AG04450 (cell line): Measurements from ENCODE around the gene DENND4C. TPM values are rescaled to one million over a fixed set of nuclear protein-coding genes. Genes with fewer than 3 reads are reported as not detected.

Experiments used
- CTCF ChIA-PET: fragments of 300-600, 350-600 bp; formaldehyde crosslinking; extraction: SDS; loops from one replicate; lab custom pipeline; 2022; ENCODE audit warnings: antibody characterized with exemption, inconsistent platforms; lab: Charles Lee
- POLR2A ChIA-PET: fragments of 350-600 bp; formaldehyde crosslinking; extraction: SDS; loops from one replicate; lab custom pipeline; 2021; ENCODE audit warnings: antibody characterized with exemption, inconsistent platforms; lab: Yijun Ruan, JAX
- DNase-seq: peaks from one replicate; pipeline ENCODE4 v3.0.0-alpha.2; 2011; ENCODE audit warnings: low read depth, low spot score
- H3K27ac ChIP-seq: one replicate; pipeline ENCODE4 v1.5.1; 2012; ENCODE audit warnings: low read depth, low read length, control low read depth
- H3K27me3 ChIP-seq: one replicate; pipeline ENCODE4 v1.6.0; 2012; ENCODE audit warnings: low read length; ENCODE audit not compliant: control insufficient read depth, insufficient read depth
- H3K4me3 ChIP-seq: 2 replicates; pipeline ENCODE4 v1.5.1; 2011; ENCODE audit warnings: mild to moderate bottlenecking, low read depth, low read length, control low read depth
- H3K9me3 ChIP-seq: 2 replicates; pipeline ENCODE4 v1.5.1; 2012; ENCODE audit warnings: low read length; ENCODE audit not compliant: control insufficient read depth, insufficient read depth
- polyA plus RNA-seq: library from polyadenylated mRNA; depleted of rRNA; stranded (reverse); fragments of >200 nt; gene quantifications from 2 replicates; pipeline ENCODE4 v1.2.3, GENCODE V29; 2011
- TF ChIP-seq, protein P1 (sequence below): IDR thresholded peaks from 2 replicates; pipeline ENCODE4 v1.5.1; 2011; ENCODE audit warnings: low read depth, low read length, control low read depth, inconsistent platforms

Gene DENND4C
- polyA plus RNA-seq, 1 experiment, result 27.9 TPM

GRCh38 chr9:19369107-19369506 lies 138.6 kb downstream of the DENND4C start:
- H3K9me3 ChIP-seq, result no peaks in the 10 kb centered on the region
- no peaks in the 10 kb centered on the region for H3K27me3 ChIP-seq
- no peak for DNase-seq
- H3K27ac ChIP-seq, result no peak overlapping the region
- no peak overlapping the region for H3K4me3 ChIP-seq
- TF ChIP-seq, protein P1, sequence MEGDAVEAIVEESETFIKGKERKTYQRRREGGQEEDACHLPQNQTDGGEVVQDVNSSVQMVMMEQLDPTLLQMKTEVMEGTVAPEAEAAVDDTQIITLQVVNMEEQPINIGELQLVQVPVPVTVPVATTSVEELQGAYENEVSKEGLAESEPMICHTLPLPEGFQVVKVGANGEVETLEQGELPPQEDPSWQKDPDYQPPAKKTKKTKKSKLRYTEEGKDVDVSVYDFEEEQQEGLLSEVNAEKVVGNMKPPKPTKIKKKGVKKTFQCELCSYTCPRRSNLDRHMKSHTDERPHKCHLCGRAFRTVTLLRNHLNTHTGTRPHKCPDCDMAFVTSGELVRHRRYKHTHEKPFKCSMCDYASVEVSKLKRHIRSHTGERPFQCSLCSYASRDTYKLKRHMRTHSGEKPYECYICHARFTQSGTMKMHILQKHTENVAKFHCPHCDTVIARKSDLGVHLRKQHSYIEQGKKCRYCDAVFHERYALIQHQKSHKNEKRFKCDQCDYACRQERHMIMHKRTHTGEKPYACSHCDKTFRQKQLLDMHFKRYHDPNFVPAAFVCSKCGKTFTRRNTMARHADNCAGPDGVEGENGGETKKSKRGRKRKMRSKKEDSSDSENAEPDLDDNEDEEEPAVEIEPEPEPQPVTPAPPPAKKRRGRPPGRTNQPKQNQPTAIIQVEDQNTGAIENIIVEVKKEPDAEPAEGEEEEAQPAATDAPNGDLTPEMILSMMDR, result no peak
- ChIA-PET POLR2A (no interaction called here), CTCF (no interaction called here)

DNA sequence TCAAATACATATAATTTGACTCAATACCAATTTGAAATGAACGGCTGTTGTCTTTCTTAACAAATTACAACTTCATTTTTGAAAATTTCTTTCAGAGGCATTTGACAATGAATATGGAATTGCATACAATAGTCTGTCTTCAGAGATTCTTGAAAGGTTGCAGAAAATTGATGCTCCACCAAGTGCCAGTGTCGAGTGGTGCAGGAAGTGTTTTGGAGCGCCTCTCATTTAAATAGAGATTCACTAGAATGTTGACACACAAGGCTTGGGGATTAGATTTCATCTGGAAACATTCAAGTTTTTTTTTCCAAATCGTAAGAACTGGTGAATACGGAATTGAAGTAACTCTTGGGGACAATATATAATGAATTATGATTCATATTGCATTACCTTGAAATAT lies 141.4 kb downstream of the DENND4C start:
- ChIA-PET CTCF (interaction anchor here (0.6 kb wide), 1 partner anchor 13 kb away, joined by 3 read pairs; no protein-coding TSS in a partner anchor), POLR2A (interaction anchor here (2.1 kb wide), 1 partner anchor 8 kb away, joined by 4 read pairs; the partner anchor contains the start of gene RPS6)
- Histone ChIP-seq H3K27ac (no peak overlapping the region), H3K27me3 (no peaks in the 10 kb centered on the region), H3K4me3 (no peak overlapping the region), H3K9me3 (no peaks in the 10 kb centered on the region)
- TF ChIP-seq, protein P1, result no peak
- DNase-seq, result no peak

GRCh38 chr9:19372567-19372966 lies 142.1 kb downstream of the DENND4C start:
- Histone ChIP-seq H3K27me3 (no peaks in the 10 kb centered on the region), H3K9me3 (no peaks in the 10 kb centered on the region), H3K4me3 (no peak overlapping the region), H3K27ac (no peak overlapping the region)
- POLR2A ChIA-PET, result no interaction called here
- CTCF ChIA-PET, result interaction anchor here (0.6 kb wide), 1 partner anchor 14 kb away, joined by 3 read pairs; no protein-coding TSS in a partner anchor
- TF ChIP-seq, protein P1, result no peak
- no peak for DNase-seq

DNA sequence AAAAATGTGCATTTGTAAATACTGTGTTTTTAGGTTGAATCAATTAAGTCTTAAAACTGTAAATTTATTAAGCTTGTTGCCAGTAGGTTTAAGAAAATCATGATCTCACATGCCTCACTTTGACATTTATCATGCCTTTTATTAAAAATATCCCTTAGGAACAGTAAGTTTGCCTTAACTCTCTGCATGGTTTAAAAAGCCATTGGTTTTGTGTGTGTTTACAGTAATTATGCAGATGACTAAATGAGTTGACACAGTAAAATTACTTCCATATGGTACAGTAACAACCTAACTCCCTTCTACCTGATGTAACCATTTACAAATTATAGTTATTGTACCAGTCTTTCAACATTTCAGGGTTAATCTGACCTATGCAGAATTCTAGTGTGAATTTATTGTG lies 143.0 kb downstream of the DENND4C start:
- Histone ChIP-seq H3K9me3 (no peaks in the 10 kb centered on the region), H3K4me3 (no peak overlapping the region), H3K27me3 (no peaks in the 10 kb centered on the region), H3K27ac (no peak overlapping the region)
- TF ChIP-seq, protein P1, result no peak
- CTCF ChIA-PET, result no interaction called here
- POLR2A ChIA-PET, result no interaction called here
- no peak for DNase-seq

DNA sequence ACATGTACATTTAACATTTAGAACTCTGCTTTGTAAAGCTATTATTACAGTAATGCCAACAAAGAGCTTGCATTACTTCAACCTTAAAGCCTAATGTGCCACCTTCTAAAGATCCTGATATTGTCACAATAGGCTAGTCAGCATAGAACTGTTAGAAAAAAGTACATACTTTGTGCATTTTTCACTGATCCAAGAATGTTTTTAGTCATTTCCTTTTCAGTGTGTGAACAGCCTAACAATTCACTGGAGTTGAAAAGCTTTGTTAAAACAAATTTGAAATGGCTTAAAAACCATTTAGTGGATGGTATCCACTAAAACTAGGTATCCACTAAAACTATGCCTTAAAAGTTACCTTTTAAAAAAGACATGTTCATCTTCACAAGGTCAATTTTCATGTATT lies 145.0 kb downstream of the DENND4C start:
- no peaks in the 10 kb centered on the region for H3K9me3 ChIP-seq
- H3K27ac ChIP-seq, result no peak overlapping the region
- DNase-seq, result no peak
- H3K4me3 ChIP-seq, result no peak overlapping the region
- CTCF ChIA-PET, result interaction anchor here (1.3 to 3.3 kb wide), 2 partner anchors 82 to 89 kb away, joined by 5 to 16 read pairs; no protein-coding TSS in a partner anchor
- TF ChIP-seq, protein P1, result no peak
- POLR2A ChIA-PET, result interaction anchor here (1.0 kb wide), 1 partner anchor 90 kb away, joined by 3 read pairs; no protein-coding TSS in a partner anchor
- no peaks in the 10 kb centered on the region for H3K27me3 ChIP-seq
